Measurements from ENCODE around the gene EME2.

GRCh38 chr16:1774448-1774780 lies 1.8 kb downstream of the EME2 start:
- TF ChIP-seq, protein P1, sequence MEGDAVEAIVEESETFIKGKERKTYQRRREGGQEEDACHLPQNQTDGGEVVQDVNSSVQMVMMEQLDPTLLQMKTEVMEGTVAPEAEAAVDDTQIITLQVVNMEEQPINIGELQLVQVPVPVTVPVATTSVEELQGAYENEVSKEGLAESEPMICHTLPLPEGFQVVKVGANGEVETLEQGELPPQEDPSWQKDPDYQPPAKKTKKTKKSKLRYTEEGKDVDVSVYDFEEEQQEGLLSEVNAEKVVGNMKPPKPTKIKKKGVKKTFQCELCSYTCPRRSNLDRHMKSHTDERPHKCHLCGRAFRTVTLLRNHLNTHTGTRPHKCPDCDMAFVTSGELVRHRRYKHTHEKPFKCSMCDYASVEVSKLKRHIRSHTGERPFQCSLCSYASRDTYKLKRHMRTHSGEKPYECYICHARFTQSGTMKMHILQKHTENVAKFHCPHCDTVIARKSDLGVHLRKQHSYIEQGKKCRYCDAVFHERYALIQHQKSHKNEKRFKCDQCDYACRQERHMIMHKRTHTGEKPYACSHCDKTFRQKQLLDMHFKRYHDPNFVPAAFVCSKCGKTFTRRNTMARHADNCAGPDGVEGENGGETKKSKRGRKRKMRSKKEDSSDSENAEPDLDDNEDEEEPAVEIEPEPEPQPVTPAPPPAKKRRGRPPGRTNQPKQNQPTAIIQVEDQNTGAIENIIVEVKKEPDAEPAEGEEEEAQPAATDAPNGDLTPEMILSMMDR (IDR thresholded peaks at IDR 0.05 in 8 of 11, conservative IDR thresholded peaks at IDR 0.05 in 3 of 11): no peak
- no peak for TF ChIP-seq POLR2A (IDR thresholded peaks at IDR 0.05)

All from spleen (tissue), 7 donors.